ENCODE measurements around the gene GOLGA6A.
"Not testable (repeated sequence)": the region's sequence is repeated elsewhere in the genome, so short reads cannot be mapped to it uniquely, and the experiment has no call there.

Gene GOLGA6A

GRCh38 chr15:74121858-74122257, 39.5 kb upstream of the GOLGA6A start:
- Histone ChIP-seq H3K9ac (ENCODE audit: low read length) (no peak overlapping the region), H3K4me2 (ENCODE audit: low read length) (no peak overlapping the region)

DNA sequence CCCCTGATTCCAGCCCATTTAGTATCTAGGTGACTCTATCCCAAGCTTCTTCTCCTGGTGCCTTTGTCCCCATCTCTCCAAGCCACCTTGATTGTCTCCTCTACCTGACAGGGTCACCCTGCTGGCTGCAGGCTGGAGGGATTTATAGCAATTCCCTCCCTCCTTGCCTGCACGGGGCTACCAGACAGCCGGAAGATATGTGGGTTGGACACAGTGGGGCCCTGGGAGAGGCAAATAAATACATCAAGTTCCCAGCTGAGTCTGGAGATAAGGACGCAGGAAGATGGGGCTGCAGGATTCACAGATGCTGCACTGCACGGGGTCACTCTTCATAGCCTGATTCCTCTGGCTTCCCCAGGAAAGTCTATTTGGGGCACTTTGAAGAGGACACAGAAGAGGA, 38.7 kb upstream of the GOLGA6A start:
- Histone ChIP-seq H3K4me3 (ENCODE audit: low read depth, low read length, poor library complexity, severe bottlenecking) (no peak overlapping the region), H2AFZ (ENCODE audit: low read length) (no peak overlapping the region), H3K9ac (ENCODE audit: low read length) (no peak overlapping the region)

More at GRCh38 chr15:74121858-74122257, 39.5 kb upstream of the GOLGA6A start:
- H3K36me3 ChIP-seq (ENCODE audit: insufficient read depth, low read length), result no peaks in the 10 kb centered on the region
- H3K79me2 ChIP-seq (ENCODE audit: insufficient read depth, low read length), result no peaks in the 10 kb centered on the region
- no peaks in the 10 kb centered on the region for H3K9me2 ChIP-seq (ENCODE audit: low read depth, low read length)
- H2AFZ ChIP-seq (ENCODE audit: low read length), result no peak overlapping the region
- TF ChIP-seq EZH2 (IDR thresholded peaks at IDR 0.05; ENCODE audit: borderline replicate concordance, low read length), result no peak
- H3F3A ChIP-seq (ENCODE audit: insufficient read depth, low read length), result no peaks in the 10 kb centered on the region
- no peaks in the 10 kb centered on the region for H3K9me3 ChIP-seq (ENCODE audit: low read length)
- no peak overlapping the region for H3K4me3 ChIP-seq (ENCODE audit: low read depth, low read length, poor library complexity, severe bottlenecking)
- H4K20me1 ChIP-seq (ENCODE audit: insufficient read depth, low read length), result no peaks in the 10 kb centered on the region
- H3K27me3 ChIP-seq (ENCODE audit: insufficient read depth, low read length), result no peaks in the 10 kb centered on the region
- peaks cover 15% of the 10 kb centered on the region for H3K4me1 ChIP-seq (ENCODE audit: insufficient read depth, low read length, severe bottlenecking)
- no peak overlapping the region for H3K27ac ChIP-seq (ENCODE audit: low read depth, low read length, poor library complexity, severe bottlenecking)

DNA sequence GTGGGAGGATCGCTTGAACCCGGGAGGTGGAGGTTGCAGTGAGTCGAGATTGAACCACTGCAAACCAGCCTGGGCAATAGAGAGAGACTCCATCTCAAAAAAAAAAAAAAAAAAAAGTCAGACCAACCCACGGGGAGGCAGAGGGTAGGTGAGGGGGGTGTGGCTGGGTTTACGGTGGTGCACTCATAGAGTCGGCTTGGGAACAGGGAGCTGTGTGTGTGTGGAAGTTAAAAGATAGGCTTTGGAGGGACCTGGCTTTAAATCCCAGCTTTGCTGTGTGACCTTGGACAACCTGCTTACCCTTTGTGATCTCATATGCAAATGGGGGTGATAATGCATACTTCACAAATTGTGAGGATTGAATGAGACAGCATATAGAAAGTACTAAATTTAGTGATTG, 38.1 kb upstream of the GOLGA6A start:
- no peaks in the 10 kb centered on the region for H3K79me2 ChIP-seq (ENCODE audit: insufficient read depth, low read length)
- H4K20me1 ChIP-seq (ENCODE audit: insufficient read depth, low read length), result no peaks in the 10 kb centered on the region
- no peak overlapping the region for H3K9ac ChIP-seq (ENCODE audit: low read length)
- H3K36me3 ChIP-seq (ENCODE audit: insufficient read depth, low read length), result no peaks in the 10 kb centered on the region
- H3K9me3 ChIP-seq (ENCODE audit: low read length), result no peaks in the 10 kb centered on the region
- H3K9me2 ChIP-seq (ENCODE audit: low read depth, low read length), result no peaks in the 10 kb centered on the region
- no peak overlapping the region for H3K4me2 ChIP-seq (ENCODE audit: low read length)
- H2AFZ ChIP-seq (ENCODE audit: low read length), result no peak overlapping the region
- no peaks in the 10 kb centered on the region for H3F3A ChIP-seq (ENCODE audit: insufficient read depth, low read length)
- no peaks in the 10 kb centered on the region for H3K27me3 ChIP-seq (ENCODE audit: insufficient read depth, low read length)
- TF ChIP-seq, protein P1, sequence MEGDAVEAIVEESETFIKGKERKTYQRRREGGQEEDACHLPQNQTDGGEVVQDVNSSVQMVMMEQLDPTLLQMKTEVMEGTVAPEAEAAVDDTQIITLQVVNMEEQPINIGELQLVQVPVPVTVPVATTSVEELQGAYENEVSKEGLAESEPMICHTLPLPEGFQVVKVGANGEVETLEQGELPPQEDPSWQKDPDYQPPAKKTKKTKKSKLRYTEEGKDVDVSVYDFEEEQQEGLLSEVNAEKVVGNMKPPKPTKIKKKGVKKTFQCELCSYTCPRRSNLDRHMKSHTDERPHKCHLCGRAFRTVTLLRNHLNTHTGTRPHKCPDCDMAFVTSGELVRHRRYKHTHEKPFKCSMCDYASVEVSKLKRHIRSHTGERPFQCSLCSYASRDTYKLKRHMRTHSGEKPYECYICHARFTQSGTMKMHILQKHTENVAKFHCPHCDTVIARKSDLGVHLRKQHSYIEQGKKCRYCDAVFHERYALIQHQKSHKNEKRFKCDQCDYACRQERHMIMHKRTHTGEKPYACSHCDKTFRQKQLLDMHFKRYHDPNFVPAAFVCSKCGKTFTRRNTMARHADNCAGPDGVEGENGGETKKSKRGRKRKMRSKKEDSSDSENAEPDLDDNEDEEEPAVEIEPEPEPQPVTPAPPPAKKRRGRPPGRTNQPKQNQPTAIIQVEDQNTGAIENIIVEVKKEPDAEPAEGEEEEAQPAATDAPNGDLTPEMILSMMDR (IDR thresholded peaks at IDR 0.05; ENCODE audit: low read length), result no peak
- TF ChIP-seq EZH2 (IDR thresholded peaks at IDR 0.05; ENCODE audit: borderline replicate concordance, low read length), result no peak
- peaks cover 15% of the 10 kb centered on the region for H3K4me1 ChIP-seq (ENCODE audit: insufficient read depth, low read length, severe bottlenecking)
- no peak overlapping the region for H3K27ac ChIP-seq (ENCODE audit: low read depth, low read length, poor library complexity, severe bottlenecking)
- H3K4me3 ChIP-seq (ENCODE audit: low read depth, low read length, poor library complexity, severe bottlenecking), result no peak overlapping the region

More for the DNA sequence above, 38.7 kb upstream of the GOLGA6A start:
- Histone ChIP-seq H3K4me1 (ENCODE audit: insufficient read depth, low read length, severe bottlenecking) (peaks cover 15% of the 10 kb centered on the region), H3K36me3 (ENCODE audit: insufficient read depth, low read length) (no peaks in the 10 kb centered on the region), H3K79me2 (ENCODE audit: insufficient read depth, low read length) (no peaks in the 10 kb centered on the region), H3K27ac (ENCODE audit: low read depth, low read length, poor library complexity, severe bottlenecking) (no peak overlapping the region), H3K4me2 (ENCODE audit: low read length) (no peak overlapping the region), H3K9me2 (ENCODE audit: low read depth, low read length) (no peaks in the 10 kb centered on the region), H3F3A (ENCODE audit: insufficient read depth, low read length) (no peaks in the 10 kb centered on the region), H3K9me3 (ENCODE audit: low read length) (no peaks in the 10 kb centered on the region), H3K27me3 (ENCODE audit: insufficient read depth, low read length) (no peaks in the 10 kb centered on the region), H4K20me1 (ENCODE audit: insufficient read depth, low read length) (no peaks in the 10 kb centered on the region)
- TF ChIP-seq, protein P1 (IDR thresholded peaks at IDR 0.05; ENCODE audit: low read length), result no peak
- no peak for TF ChIP-seq EZH2 (IDR thresholded peaks at IDR 0.05; ENCODE audit: borderline replicate concordance, low read length)

DNA sequence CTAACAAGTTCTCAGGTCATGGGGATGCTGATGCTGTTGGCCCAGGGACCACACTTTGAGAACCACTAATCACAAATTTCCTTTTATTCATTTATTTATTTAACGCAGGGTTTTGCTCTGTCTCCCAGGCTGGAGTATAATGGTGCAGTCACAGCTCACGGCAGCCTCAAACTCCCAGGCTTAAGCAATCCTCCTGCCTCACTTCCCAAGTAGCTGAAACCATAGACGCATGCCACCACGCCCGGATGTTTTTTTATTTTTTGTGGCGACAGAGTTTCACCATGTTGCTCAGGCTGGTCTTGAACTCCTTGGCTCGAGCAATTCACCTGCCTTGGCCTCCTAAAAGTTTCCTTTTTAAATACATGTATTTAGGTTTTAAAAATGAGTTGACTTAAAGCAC, 27.4 kb upstream of the GOLGA6A start:
- Histone ChIP-seq H3K9me2 (ENCODE audit: low read depth, low read length) (no peaks in the 10 kb centered on the region), H3K79me2 (ENCODE audit: insufficient read depth, low read length) (no peaks in the 10 kb centered on the region), H3K4me2 (ENCODE audit: low read length) (no peak overlapping the region), H3K4me1 (ENCODE audit: insufficient read depth, low read length, severe bottlenecking) (no peaks in the 10 kb centered on the region), H3K4me3 (ENCODE audit: low read depth, low read length, poor library complexity, severe bottlenecking) (no peak overlapping the region), H3F3A (ENCODE audit: insufficient read depth, low read length) (no peaks in the 10 kb centered on the region), H3K27ac (ENCODE audit: low read depth, low read length, poor library complexity, severe bottlenecking) (no peak overlapping the region), H3K9me3 (ENCODE audit: low read length) (no peaks in the 10 kb centered on the region), H3K27me3 (ENCODE audit: insufficient read depth, low read length) (no peaks in the 10 kb centered on the region), H3K9ac (ENCODE audit: low read length) (no peak overlapping the region), H2AFZ (ENCODE audit: low read length) (no peak overlapping the region), H3K36me3 (ENCODE audit: insufficient read depth, low read length) (no peaks in the 10 kb centered on the region), H4K20me1 (ENCODE audit: insufficient read depth, low read length) (no peaks in the 10 kb centered on the region)
- TF ChIP-seq, protein P1 (IDR thresholded peaks at IDR 0.05; ENCODE audit: low read length), result no peak
- TF ChIP-seq EZH2 (IDR thresholded peaks at IDR 0.05; ENCODE audit: borderline replicate concordance, low read length), result no peak

DNA sequence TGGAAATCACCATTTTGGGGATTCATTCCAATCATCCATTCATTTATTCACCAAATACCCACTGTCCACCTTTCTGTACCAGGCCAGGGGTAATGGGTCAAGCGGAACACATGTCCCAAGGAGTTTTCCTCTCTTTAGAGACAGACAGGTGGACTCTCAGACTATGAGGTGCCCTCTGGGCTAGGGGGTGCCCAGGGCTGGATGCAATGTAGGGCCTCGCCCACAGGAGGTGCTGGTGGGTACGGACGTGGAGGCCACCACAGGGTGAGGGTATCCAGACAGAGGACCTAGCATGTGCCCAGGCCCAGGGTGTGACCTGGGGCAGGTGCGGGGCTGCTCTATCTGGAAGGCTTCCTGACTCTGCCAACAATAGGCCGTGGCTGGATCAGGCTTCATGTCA, 26.3 kb upstream of the GOLGA6A start:
- H3K27me3 ChIP-seq (ENCODE audit: insufficient read depth, low read length); H3K9ac ChIP-seq (ENCODE audit: low read length); H3K9me3 ChIP-seq (ENCODE audit: low read length); H3K9me2 ChIP-seq (ENCODE audit: low read depth, low read length); H3K4me2 ChIP-seq (ENCODE audit: low read length); H3K79me2 ChIP-seq (ENCODE audit: insufficient read depth, low read length); H3F3A ChIP-seq (ENCODE audit: insufficient read depth, low read length); H3K27ac ChIP-seq (ENCODE audit: low read depth, low read length, poor library complexity, severe bottlenecking); H3K4me1 ChIP-seq (ENCODE audit: insufficient read depth, low read length, severe bottlenecking); H3K4me3 ChIP-seq (ENCODE audit: low read depth, low read length, poor library complexity, severe bottlenecking); H3K36me3 ChIP-seq (ENCODE audit: insufficient read depth, low read length); H4K20me1 ChIP-seq (ENCODE audit: insufficient read depth, low read length); H2AFZ ChIP-seq (ENCODE audit: low read length): not testable (repeated sequence)

Measured in OCI-LY1 (cell line).